GM08714 (cell line): ENCODE measurements around the gene AANAT.
A peak's percentile ranks its signal among the peaks of the same experiment; 100 is the strongest.

Experiments used
- H3K4me3 ChIP-seq: fragments of 200-500 bp; sonication (Bioruptor generic); 2 replicates; pipeline ENCODE4 v1.5.1; 2014; ENCODE audit warnings: mild to moderate bottlenecking, low read length, inconsistent platforms
- ZNF274 ChIP-seq: IDR thresholded peaks from 2 replicates; pipeline ENCODE4 v1.6.1; 2012; ENCODE audit warnings: mild to moderate bottlenecking, low read depth, low read length

The AANAT gene

DNA sequence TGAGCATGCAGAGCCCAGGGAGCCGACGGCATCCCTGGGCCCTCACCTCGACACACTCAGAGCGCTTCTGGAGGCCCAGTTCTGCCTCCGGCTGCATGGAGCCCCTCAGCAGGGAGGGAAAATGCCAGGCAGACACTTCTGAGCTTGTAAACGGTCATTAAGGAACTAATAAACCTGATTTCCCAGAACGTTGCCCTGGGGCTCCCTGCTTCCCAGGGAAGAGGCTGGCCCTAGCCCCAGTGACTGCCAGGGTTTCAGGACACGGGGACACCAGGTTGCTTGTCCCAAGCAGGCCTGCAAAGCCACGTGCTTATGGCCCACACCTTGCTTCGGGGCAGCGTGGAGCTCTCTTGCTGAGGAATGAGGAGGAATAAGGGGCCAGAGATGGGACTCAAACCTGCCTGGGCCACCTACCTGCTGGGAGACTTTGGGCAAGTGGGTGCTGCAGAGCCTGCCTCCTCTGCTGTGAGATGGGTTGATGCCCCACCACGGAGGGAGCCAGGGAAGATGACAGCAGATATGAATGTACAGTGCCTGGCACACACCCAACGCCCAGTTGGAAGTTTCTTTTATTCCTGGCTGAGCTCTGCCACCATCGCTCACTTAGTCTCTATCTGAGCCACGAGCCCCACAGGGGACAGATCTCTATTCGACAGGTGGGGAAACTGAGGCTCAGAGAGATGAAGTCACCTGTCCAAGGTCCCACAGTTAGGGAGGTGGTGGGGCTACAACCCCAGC lies 28.4 kb downstream of the AANAT start:
- TF ChIP-seq ZNF274, result no peak
- no peak overlapping the region for H3K4me3 ChIP-seq

DNA sequence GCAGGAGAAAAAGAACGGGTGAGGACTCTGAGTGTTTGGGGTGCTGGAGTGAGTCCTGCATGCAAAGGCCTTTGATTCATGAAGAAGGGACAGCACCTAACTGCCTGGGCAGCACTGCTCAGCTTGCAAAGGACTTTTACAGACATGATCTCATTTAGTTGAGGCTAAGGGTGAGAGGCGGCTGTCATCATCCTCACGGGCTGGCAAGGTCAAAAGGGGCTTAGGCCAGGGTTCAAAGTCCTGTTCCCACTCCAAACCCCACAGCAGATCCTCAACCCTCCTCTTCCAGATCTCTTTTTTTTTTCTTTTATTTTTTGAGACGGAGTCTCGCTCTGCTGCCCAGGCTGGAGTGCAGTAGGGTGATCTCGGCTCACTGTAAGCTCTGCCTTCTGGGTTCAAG lies 29.1 kb downstream of the AANAT start:
- no peak overlapping the region for H3K4me3 ChIP-seq
- TF ChIP-seq ZNF274, result no peak

DNA sequence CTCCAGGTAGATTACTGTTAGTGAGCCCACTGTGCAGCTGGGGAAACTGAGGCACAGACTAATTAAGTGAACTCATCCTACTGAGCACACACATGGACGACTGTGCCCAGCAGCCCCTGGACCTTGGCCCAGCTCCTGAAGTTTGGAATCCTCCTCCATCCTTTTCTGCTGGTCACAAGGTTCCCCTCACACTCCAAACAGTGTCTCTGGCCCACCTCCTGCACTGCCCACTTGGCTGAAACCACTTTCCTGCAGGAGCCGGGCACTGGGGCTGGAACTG lies 30.2 kb downstream of the AANAT start:
- H3K4me3 ChIP-seq, result no peak overlapping the region
- no peak for TF ChIP-seq ZNF274

DNA sequence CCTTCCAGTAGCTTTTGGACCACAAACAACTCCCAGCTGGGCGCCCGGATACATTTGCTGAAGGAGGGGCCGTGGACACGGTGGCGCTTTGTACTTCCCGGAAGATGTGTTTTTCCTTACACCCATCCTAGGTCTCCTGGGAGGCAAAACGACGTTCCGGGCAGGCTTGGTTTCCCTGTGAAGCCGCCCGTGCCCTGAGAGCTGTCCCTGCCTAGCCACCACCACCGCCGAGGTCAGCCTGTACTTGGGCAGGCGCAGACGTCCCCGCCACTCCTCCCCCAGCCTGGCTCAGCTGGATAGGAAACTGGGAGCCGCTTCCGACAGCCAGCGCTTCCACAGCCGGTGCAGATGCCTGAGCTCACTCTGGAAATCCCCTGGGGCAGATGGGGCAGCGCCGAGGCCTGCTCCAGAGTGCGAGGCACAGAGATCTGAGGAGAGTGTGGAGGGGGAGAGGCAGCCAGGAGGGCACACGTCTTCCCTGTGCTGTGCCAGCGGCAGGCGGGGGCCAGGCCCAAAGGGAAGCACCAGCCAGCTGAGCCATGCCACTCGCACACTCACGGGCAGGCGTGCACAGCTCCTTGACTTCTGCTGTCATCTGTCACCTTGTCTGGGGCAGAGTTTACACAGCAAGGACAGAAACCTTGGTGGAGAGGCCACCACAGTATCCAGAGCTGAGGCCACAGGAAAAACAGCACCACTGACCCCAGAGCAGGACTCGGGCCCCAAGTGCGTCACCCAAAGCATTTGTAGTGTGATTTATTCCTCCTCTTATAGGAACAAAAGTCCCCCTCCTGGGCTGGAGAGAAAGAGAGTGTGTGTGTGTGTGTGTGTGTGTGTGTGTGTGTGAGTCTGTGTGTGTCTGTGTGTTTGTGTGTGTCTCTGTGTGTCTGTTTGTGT lies 30.8 kb downstream of the AANAT start:
- peak overlapping the region; percentile 70; the same call in 1 of the 2 replicates for H3K4me3 ChIP-seq
- TF ChIP-seq ZNF274, result no peak

DNA sequence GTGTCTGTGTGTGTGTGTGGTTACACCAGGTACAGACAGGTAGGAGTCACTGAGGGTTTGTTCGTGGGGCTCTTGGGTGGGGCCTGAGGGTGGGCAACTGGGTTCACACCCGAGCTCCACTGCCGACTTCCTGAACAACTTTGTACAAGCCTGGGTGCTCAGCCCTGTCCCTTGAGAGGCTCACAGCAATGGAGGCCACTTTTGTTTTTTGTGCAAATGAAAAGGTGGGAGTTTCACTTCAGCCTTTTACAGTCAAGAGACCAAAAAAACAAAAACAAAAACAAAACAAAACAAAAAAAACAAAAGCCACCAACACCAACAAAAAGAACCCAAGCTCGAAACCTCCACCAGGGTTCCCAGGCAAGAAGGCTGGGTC lies 31.5 kb downstream of the AANAT start:
- TF ChIP-seq ZNF274, result no peak
- H3K4me3 ChIP-seq, result peak overlapping the region; percentile 70; the same call in 1 of the 2 replicates

DNA sequence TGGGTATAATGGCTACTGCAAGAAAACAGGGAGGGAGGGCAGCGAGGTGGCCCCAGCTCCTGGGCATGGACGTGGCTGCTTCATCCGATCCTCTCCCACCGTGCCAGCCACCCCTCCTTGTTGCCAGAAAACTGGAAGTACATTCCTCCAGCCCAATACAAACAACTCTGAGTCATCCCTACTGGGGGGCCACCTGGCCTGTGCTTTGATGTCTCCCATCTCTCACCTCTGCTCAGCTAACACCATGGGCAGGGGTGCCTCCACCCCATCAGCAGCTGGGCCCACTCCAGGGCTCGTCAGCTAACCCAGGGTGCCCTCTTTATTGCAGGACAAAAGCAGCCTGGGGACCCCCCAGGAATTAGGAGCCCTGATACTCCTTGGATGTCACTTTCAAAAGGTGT lies 31.9 kb downstream of the AANAT start:
- H3K4me3 ChIP-seq, result peak overlapping the region; percentile 70; the same call in 1 of the 2 replicates
- TF ChIP-seq ZNF274, result no peak

DNA sequence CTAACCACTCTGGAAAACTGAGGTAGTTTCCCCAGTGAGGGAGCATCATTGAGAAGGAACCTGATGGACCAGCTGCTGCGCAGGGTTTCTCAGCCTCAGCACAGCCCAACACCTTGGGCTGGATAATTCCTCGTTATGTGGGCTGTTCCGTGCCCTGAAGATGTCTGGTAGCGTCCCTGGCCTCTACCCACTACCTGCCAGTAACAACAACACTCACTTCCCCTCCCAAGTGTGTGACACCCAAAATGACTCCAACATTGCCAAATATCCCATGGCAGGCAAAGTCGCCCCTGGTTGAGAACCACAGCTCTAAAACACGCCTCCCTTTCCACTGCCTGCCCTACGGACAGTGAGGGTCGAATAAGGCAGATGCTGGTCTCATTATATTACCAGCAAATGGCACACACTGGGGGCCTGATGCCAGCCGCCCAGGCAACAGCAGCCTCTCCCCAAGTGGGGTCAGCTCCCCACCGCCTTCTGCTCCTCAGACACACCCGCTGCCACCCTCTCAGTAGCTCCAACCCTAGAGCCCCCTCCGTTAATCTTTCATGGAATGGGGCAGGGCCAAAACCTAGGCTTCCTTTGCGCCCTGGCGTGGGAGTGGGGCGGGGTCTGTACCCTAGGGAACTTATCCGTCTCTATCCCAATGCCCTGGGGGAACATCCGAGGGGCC lies 32.8 kb downstream of the AANAT start:
- H3K4me3 ChIP-seq, result peak overlapping the region; percentile 70
- TF ChIP-seq ZNF274, result no peak

DNA sequence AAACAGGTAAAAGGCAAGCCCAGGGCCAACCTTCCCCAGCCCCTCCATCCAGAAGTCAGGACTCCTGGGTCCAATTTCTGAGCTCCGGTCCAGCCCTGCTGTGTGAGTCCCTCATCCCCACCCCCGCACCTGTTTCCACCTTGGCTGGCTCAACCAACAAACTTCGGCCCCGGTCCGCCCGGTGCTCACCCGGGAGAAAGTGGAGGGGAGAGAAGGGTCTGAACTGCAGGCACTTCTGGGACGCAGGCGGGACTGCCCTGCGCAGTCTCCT lies 33.3 kb downstream of the AANAT start:
- no peak for TF ChIP-seq ZNF274
- peak overlapping the region; percentile 70 for H3K4me3 ChIP-seq

DNA sequence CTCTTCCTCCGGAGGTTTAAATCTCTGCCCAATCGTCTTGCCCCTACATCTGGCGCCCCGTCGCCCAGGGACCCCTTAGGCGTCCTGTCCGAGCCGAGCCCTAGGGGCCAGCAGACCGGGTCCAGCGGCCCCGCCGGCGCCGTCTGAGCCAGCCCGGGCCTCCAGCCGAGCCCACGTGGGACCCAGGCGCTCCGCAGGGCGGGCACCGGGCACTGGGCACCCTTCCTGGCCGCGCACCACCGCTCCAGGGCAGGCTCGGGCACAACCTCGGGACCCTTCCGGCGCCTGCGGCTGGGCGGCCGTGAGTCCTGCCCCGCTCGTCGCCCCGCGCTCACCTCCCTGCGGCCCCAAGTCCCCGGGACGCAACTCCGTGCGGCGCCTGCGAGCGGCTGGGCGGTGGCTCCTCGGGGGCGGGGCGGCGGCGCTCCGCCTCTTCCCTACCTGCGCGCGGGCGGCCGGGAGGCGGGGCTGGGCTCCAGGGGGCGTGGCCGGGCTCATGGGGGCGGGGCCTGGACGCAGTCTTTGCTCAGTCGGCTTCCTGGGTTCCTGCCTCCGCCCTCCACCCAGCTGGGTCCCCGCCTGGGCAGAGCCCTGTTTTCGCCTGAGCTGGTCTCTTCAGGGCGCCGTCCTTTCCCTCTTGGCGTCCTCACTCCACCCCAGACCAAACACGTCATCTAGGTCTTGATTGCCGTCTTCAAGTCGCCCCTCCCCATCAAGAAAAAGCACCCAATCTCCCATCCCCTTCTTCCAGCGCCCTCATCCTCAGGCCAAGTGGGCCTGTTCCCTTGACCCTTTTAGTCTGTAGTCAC lies 33.8 kb downstream of the AANAT start, which contains the start of gene RHBDF2:
RHBDF2 (minus strand) TSS at position 406 of the 809 bp plus-strand sequence. CDS start 19,899 bp downstream, outside the sequence.
- peak within 1 kb of the TSS; percentile 70 for H3K4me3 ChIP-seq
- TF ChIP-seq ZNF274, result no peak

DNA sequence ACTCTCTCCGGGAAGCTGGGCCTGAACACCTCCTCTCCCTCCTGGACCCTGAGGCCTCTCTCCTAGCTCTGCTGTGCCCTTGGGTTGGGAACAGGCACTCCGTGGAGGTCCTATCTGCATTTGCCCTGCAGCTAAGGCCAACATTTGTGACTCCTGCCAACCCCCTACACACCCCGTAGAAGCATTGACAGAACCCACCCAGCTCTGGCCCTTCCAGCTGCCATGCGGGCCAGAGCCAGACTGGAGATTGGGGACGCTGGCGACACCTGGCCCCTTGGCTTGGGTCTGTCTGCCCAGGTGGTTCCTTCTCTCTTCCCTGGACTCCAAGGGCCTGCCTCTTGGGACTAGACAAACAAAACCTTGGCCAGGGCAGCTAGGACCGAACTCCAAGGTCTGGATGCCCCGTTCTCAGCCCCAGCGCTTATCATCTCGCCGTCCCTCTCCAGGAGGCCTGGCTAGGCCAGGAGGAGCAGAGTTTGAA lies 34.5 kb downstream of the AANAT start:
- H3K4me3 ChIP-seq, result peak overlapping the region; percentile 14; the same call in 1 of the 2 replicates
- TF ChIP-seq ZNF274, result no peak

DNA sequence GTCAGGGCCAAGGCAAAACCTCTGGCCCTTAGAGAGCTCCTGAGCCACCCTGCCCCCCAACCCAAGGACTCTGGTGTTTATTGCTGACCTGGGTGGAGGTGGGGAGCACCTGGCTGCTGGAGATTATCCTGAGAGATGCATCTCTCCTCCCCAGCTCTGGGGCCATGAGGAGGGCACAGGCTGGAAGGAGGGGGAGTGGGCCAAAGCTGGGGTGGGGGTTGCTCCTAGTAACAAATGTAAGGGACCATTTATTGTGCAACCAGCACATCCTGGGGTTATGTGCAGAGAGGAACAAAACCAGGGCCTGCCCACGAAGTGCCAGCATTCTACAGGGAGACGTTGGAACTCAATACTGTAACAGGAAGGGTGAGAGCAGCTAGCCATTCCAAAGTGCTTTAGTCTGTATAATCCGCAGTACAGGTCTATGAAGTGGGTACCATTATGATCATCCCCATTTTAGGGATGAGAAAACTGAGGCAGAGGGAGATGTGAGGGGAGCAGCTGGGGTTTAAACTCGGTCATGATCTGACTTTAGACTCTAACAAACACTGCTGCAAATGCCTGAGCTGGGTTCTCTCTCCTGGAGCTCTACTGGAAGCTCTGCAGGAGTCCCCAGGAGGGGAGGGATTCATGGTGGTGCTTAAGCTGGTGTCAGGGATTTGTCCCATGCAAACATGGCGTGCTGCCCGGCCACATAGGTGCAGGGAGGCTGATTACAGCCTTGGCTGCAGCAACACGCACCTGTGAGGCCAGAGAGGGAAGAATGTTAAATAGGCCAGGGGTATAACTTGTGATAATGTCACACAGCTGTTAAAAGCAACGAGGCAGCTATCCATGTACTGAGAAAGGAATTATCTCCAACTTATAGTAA lies 35.2 kb downstream of the AANAT start:
- no peak overlapping the region for H3K4me3 ChIP-seq
- TF ChIP-seq ZNF274, result no peak

DNA sequence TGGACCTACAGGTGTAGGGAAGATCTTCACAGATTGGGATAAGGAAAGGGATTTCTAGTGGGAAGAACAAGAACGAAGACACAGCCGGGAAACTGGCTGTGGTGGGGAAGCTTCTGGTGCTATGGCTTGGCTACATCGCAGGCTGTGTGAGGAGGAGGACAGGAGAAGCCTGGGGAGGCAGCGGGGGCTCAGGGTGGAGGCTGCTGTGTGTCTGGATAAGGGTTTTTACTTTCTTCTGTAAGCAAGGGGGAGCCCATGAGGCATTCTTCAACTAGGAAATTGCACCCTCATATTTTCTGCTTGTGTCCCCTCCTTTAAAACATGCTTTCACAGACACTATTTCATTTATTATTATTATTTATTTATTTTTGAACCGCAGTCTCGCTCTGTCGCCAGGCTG lies 36.7 kb downstream of the AANAT start:
- no peak for TF ChIP-seq ZNF274
- no peak overlapping the region for H3K4me3 ChIP-seq
